WTC11 (cell line): ENCODE data around the gene PTPRN2. TPM values are rescaled to one million over a fixed set of nuclear protein-coding genes. Genes with fewer than 3 reads are reported as not detected.

Experiments
- ATAC-seq: fragments of 200-7000 bp; cut with Tn5 transposase; 2 replicates; pipeline ENCODE4 v1.10.0; 2021; ENCODE audit warnings: mild to moderate bottlenecking, moderate library complexity
- CTCF ChIA-PET: fragments of 300-600 bp; sonication (Branson Sonifier 250); formaldehyde crosslinking; loops from one replicate; lab custom pipeline; 2021; ENCODE audit warnings: antibody characterized with exemption; lab: Charles Lee
- POLR2A ChIA-PET: fragments of 350-600 bp; sonication (Branson Sonifier 250); formaldehyde crosslinking; loops from one replicate; lab custom pipeline; 2021; ENCODE audit warnings: antibody characterized with exemption; lab: Charles Lee
- DNase-seq: peaks from one replicate; pipeline ENCODE4 v3.0.0; 2021; ENCODE audit warnings: low spot score
- H3K27ac Mint-ChIP-seq: 2 replicates; pipeline ENCODE4 v1.8.0; 2021; ENCODE audit warnings: mixed read lengths
- H3K27me3 Mint-ChIP-seq: 2 replicates; pipeline ENCODE4 v1.8.0; 2021; ENCODE audit warnings: low read depth, mild to moderate bottlenecking, moderate library complexity, mixed read lengths
- H3K36me3 Mint-ChIP-seq: 2 replicates; pipeline ENCODE4 v1.8.0; 2021; ENCODE audit warnings: mixed read lengths
- H3K4me1 Mint-ChIP-seq: 2 replicates; pipeline ENCODE4 v1.8.0; 2022; ENCODE audit warnings: mixed read lengths
- H3K4me3 Mint-ChIP-seq: 2 replicates; pipeline ENCODE4 v1.8.0; 2021; ENCODE audit warnings: mild to moderate bottlenecking, moderate library complexity, mixed read lengths
- H3K9me3 Mint-ChIP-seq: 2 replicates; pipeline ENCODE4 v1.8.0; 2021; ENCODE audit warnings: mixed read lengths
- ARID4B ChIP-seq: sonication (generic); formaldehyde crosslinking; IDR thresholded peaks from 2 replicates; pipeline ENCODE4 v1.8.0; 2023; ENCODE audit warnings: missing genetic modification reagents, mild to moderate bottlenecking, borderline replicate concordance
- ATF1 ChIP-seq: sonication (generic); formaldehyde crosslinking; IDR thresholded peaks from 2 replicates; pipeline ENCODE4 v1.8.1; 2023; ENCODE audit warnings: mild to moderate bottlenecking, moderate library complexity, missing genetic modification reagents
- CTCF ChIP-seq: fragments of 200-600 bp; IDR thresholded peaks from 2 replicates; pipeline ENCODE4 v1.8.0; 2022; ENCODE audit warnings: antibody characterized with exemption
- ELF4 ChIP-seq: sonication (generic); formaldehyde crosslinking; IDR thresholded peaks from 2 replicates; pipeline ENCODE4 v1.8.1; 2022; ENCODE audit warnings: low read depth, mild to moderate bottlenecking, moderate library complexity, missing genetic modification reagents
- EMX1 ChIP-seq: fragments of 250-450 bp; sonication (Bioruptor Pico); IDR thresholded peaks from 2 replicates; pipeline ENCODE4 v1.8.0; 2021; ENCODE audit warnings: mild to moderate bottlenecking
- ESRRA ChIP-seq: sonication (generic); formaldehyde crosslinking; IDR thresholded peaks from 2 replicates; pipeline ENCODE4 v1.8.1; 2022; ENCODE audit warnings: mild to moderate bottlenecking, missing genetic modification reagents, borderline replicate concordance
- GRHL2 ChIP-seq: fragments of 250-450 bp; sonication (Bioruptor Pico); IDR thresholded peaks from 2 replicates; pipeline ENCODE4 v1.8.0; 2022; ENCODE audit warnings: mild to moderate bottlenecking, moderate library complexity; ENCODE audit not compliant: insufficient replicate concordance, severe bottlenecking
- JAZF1 ChIP-seq: fragments of 250-450 bp; sonication (Bioruptor Pico); IDR thresholded peaks from 2 replicates; pipeline ENCODE4 v1.9.0; 2021; ENCODE audit warnings: moderate library complexity, mild to moderate bottlenecking, inconsistent platforms
- JUN ChIP-seq: sonication (generic); formaldehyde crosslinking; IDR thresholded peaks from 2 replicates; pipeline ENCODE4 v1.8.0; 2023; ENCODE audit warnings: mild to moderate bottlenecking, missing genetic modification reagents
- NR1H2 ChIP-seq: sonication (generic); formaldehyde crosslinking; IDR thresholded peaks from 2 replicates; pipeline ENCODE4 v1.9.0; 2021; ENCODE audit warnings: mild to moderate bottlenecking, moderate library complexity, missing genetic modification reagents
- SMAD4 ChIP-seq: sonication (generic); formaldehyde crosslinking; IDR thresholded peaks from 2 replicates; pipeline ENCODE4 v1.8.0; 2022; ENCODE audit warnings: mild to moderate bottlenecking, missing genetic modification reagents
- TCF7 ChIP-seq: sonication (generic); formaldehyde crosslinking; IDR thresholded peaks from 2 replicates; pipeline ENCODE4 v1.8.0; 2022; ENCODE audit warnings: mild to moderate bottlenecking, low read depth, missing genetic modification reagents, moderate library complexity
- ZBTB21 ChIP-seq: sonication (generic); formaldehyde crosslinking; IDR thresholded peaks from 2 replicates; pipeline ENCODE4 v1.8.1; 2023; ENCODE audit warnings: mild to moderate bottlenecking, missing genetic modification reagents, borderline replicate concordance
- ZNF232 ChIP-seq: sonication (generic); formaldehyde crosslinking; IDR thresholded peaks from 2 replicates; pipeline ENCODE4 v1.8.0; 2022; ENCODE audit warnings: mild to moderate bottlenecking, missing genetic modification reagents
- ZNF423 ChIP-seq: fragments of 250-450 bp; sonication (Bioruptor Pico); IDR thresholded peaks from 2 replicates; pipeline ENCODE4 v2.1.2; 2022; ENCODE audit warnings: mild to moderate bottlenecking, moderate library complexity
- ZNF671 ChIP-seq: fragments of 250-450 bp; sonication (Bioruptor Pico); IDR thresholded peaks from 2 replicates; pipeline ENCODE4 v1.8.0; 2021; ENCODE audit warnings: mild to moderate bottlenecking
- total RNA-seq: library from RNA; stranded (reverse); gene quantifications from 3 replicates; pipeline ENCODE4 v1.2.3, GENCODE V29; 2021
- TF ChIP-seq, protein P1 (sequence below): sonication (generic); formaldehyde crosslinking; IDR thresholded peaks from 2 replicates; pipeline ENCODE4 v1.8.0; 2022; ENCODE audit warnings: mild to moderate bottlenecking, missing genetic modification reagents
- TF ChIP-seq, protein P2 (sequence below): fragments of 250-450 bp; sonication (Bioruptor Pico); IDR thresholded peaks from 2 replicates; pipeline ENCODE4 v1.9.0; 2021; ENCODE audit warnings: mild to moderate bottlenecking
- TF ChIP-seq, protein P3 (sequence below): sonication (generic); formaldehyde crosslinking; IDR thresholded peaks from 2 replicates; pipeline ENCODE4 v1.8.1; 2022; ENCODE audit warnings: missing genetic modification reagents, borderline replicate concordance
- TF ChIP-seq, protein P4 (sequence below): fragments of 250-450 bp; sonication (Bioruptor Pico); conservative IDR thresholded peaks from 2 replicates; pipeline ENCODE4 v1.9.0; 2021; ENCODE audit warnings: mild to moderate bottlenecking

PTPRN2 gene
- total RNA-seq, 1 experiment from 2014 or later = 4.7 TPM

- H3K27ac Mint-ChIP-seq = no peak overlapping the region
- H3K36me3 Mint-ChIP-seq = peaks cover 18% of the 10 kb centered on the region
- ChIA-PET CTCF (no interaction called here), POLR2A (no interaction called here)
- no peak for ATAC-seq
- no peak overlapping the region for H3K4me3 Mint-ChIP-seq
- H3K4me1 Mint-ChIP-seq = no peaks in the 10 kb centered on the region; the same call in 1 of the 2 replicates
- H3K27me3 Mint-ChIP-seq = no peaks in the 10 kb centered on the region; the same call in 1 of the 2 replicates
- TF ChIP-seq JAZF1 (CRISPR knock-in tag) = no peak
- TF ChIP-seq, protein P1, sequence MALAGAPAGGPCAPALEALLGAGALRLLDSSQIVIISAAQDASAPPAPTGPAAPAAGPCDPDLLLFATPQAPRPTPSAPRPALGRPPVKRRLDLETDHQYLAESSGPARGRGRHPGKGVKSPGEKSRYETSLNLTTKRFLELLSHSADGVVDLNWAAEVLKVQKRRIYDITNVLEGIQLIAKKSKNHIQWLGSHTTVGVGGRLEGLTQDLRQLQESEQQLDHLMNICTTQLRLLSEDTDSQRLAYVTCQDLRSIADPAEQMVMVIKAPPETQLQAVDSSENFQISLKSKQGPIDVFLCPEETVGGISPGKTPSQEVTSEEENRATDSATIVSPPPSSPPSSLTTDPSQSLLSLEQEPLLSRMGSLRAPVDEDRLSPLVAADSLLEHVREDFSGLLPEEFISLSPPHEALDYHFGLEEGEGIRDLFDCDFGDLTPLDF = no peak
- TF ChIP-seq GRHL2 = no peak
- TF ChIP-seq EMX1 = no peak
- TF ChIP-seq SMAD4 (CRISPR knock-in tag) = no peak
- no peak for TF ChIP-seq ATF1 (CRISPR knock-in tag)
- no peak for TF ChIP-seq TCF7 (CRISPR knock-in tag)
- no peak for TF ChIP-seq CTCF
- TF ChIP-seq, all 79 proteins: peak for 0
- no peak for DNase-seq
- H3K9me3 Mint-ChIP-seq = peaks cover 8% of the 10 kb centered on the region; the same call in 1 of the 2 replicates
These were observed 458.3 kb downstream of the PTPRN2 start for GRCh38 chr7:158129037-158130022.

GRCh38 chr7:158128572-158128971 lies 459.1 kb downstream of the PTPRN2 start:
- H3K27ac Mint-ChIP-seq = no peak overlapping the region
- DNase-seq = no peak
- no peaks in the 10 kb centered on the region; the same call in 1 of the 2 replicates for H3K4me1 Mint-ChIP-seq
- no peak overlapping the region for H3K4me3 Mint-ChIP-seq
- H3K27me3 Mint-ChIP-seq = no peaks in the 10 kb centered on the region; the same call in 1 of the 2 replicates
- ATAC-seq = no peak
- peaks cover 11% of the 10 kb centered on the region; the same call in 1 of the 2 replicates for H3K9me3 Mint-ChIP-seq
- CTCF ChIA-PET = no interaction called here
- POLR2A ChIA-PET = no interaction called here
- peaks cover 23% of the 10 kb centered on the region for H3K36me3 Mint-ChIP-seq
- TF ChIP-seq JUN (no peak), ELF4 (no peak), ZNF232 (CRISPR knock-in tag) (no peak), ESRRA (CRISPR knock-in tag) (no peak), ZBTB21 (no peak), NR1H2 (CRISPR knock-in tag) (no peak), ZNF423 (no peak), ARID4B (no peak), ZNF671 (no peak)
- TF ChIP-seq, protein P2, sequence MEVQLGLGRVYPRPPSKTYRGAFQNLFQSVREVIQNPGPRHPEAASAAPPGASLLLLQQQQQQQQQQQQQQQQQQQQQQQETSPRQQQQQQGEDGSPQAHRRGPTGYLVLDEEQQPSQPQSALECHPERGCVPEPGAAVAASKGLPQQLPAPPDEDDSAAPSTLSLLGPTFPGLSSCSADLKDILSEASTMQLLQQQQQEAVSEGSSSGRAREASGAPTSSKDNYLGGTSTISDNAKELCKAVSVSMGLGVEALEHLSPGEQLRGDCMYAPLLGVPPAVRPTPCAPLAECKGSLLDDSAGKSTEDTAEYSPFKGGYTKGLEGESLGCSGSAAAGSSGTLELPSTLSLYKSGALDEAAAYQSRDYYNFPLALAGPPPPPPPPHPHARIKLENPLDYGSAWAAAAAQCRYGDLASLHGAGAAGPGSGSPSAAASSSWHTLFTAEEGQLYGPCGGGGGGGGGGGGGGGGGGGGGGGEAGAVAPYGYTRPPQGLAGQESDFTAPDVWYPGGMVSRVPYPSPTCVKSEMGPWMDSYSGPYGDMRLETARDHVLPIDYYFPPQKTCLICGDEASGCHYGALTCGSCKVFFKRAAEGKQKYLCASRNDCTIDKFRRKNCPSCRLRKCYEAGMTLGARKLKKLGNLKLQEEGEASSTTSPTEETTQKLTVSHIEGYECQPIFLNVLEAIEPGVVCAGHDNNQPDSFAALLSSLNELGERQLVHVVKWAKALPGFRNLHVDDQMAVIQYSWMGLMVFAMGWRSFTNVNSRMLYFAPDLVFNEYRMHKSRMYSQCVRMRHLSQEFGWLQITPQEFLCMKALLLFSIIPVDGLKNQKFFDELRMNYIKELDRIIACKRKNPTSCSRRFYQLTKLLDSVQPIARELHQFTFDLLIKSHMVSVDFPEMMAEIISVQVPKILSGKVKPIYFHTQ = no peak
- TF ChIP-seq, protein P3, sequence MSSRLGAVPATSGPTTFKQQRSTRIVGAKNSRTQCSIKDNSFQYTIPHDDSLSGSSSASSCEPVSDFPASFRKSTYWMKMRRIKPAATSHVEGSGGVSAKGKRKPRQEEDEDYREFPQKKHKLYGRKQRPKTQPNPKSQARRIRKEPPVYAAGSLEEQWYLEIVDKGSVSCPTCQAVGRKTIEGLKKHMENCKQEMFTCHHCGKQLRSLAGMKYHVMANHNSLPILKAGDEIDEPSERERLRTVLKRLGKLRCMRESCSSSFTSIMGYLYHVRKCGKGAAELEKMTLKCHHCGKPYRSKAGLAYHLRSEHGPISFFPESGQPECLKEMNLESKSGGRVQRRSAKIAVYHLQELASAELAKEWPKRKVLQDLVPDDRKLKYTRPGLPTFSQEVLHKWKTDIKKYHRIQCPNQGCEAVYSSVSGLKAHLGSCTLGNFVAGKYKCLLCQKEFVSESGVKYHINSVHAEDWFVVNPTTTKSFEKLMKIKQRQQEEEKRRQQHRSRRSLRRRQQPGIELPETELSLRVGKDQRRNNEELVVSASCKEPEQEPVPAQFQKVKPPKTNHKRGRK (CRISPR knock-in tag) = no peak
- TF ChIP-seq, protein P4, sequence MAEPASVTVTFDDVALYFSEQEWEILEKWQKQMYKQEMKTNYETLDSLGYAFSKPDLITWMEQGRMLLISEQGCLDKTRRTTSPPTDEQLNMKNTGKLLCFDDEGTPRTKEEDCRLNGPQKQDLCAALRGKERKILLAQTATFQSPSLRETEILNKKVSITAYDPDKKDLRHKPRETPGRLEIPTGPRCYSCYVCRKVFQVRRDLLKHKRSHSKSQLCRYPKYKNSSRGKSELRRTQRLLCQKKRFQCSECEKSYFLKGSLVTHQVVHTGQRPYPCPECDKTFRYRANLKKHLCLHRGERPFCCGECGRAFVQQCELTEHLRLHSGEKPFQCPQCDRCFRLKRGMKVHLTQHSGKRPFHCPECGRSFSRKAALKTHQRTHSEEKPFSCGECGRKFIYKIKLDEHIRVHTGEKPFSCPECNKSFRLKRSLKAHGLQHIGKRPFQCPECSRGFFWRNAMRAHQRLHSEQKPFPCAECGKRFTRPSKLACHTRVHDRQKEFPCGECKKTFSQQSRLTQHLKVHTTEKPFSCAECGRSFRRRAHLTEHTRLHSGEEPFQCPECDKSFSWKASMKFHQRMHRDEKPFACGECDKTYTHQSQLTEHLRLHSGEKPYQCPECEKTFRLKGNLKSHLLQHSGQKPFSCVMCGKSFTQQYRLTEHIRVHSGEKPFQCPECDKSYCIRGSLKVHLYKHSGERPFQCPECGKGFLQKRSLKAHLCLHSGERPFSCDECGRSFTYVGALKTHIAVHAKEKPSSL (CRISPR knock-in tag) = no peak
